ENCODE results near the gene DTX1.

GRCh38 chr12:113039911-113040445, 16.6 kb upstream of the DTX1 start:
- TF ChIP-seq CTCF (IDR thresholded peaks at IDR 0.05) (no peak), POLR2A (IDR thresholded peaks at IDR 0.05) (no peak)

Data from uterus (tissue), 2 donors.